Stimulated activated CD4-positive, alpha-beta T cell treated with anti-CD3 and anti-CD28 coated beads, Interleukin-12 subunit alpha, Interleukin-12 subunit beta, amount 100 ng/mL, for 24 hours (primary cell): Measurements from ENCODE around the gene CDK11B.
"Not testable (repeated sequence)": the region's sequence is repeated elsewhere in the genome, so short reads cannot be mapped to it uniquely, and the experiment has no call there.

Source experiments
- DNase-seq, 2 experiments: peaks; one replicate each; pipeline ENCODE4 v3.0.0-alpha.2; 2020; ENCODE audit warnings: low read depth in 2 of 2

The CDK11B gene

GRCh38 chr1:1599935-1600860 is 58.6 kb downstream of the CDK11B start, which contains the start of gene FNDC10:
Gene FNDC10 (minus strand): TSS chr1:1600135. CDS start chr1:1600015, 120 bp downstream.
- DNase-seq: no peak

GRCh38 chr1:1599030-1599934 is 59.5 kb downstream of the CDK11B start:
- DNase-seq: no peak

GRCh38 chr1:1598720-1599029 is 60.1 kb downstream of the CDK11B start:
- DNase-seq: no peak

- no peak for DNase-seq
Measured at GRCh38 chr1:1598051-1598719, 60.6 kb downstream of the CDK11B start.

- no peak for DNase-seq
Measured at GRCh38 chr1:1597275-1597930, 61.4 kb downstream of the CDK11B start.

GRCh38 chr1:1596493-1597274 is 62.1 kb downstream of the CDK11B start:
- DNase-seq: no peak

GRCh38 chr1:1595341-1595740 is 63.5 kb downstream of the CDK11B start:
- not testable (repeated sequence) for DNase-seq

- no peak for DNase-seq
Measured at GRCh38 chr1:1594602-1595260, 64.1 kb downstream of the CDK11B start.

GRCh38 chr1:1593834-1594601 is 64.8 kb downstream of the CDK11B start:
- no peak for DNase-seq

GRCh38 chr1:1591452-1591851 is 67.4 kb downstream of the CDK11B start:
- DNase-seq: no peak
